D721Med (cell line): Measurements from ENCODE around the gene SCLT1.

ENCODE experiments used
- DNase-seq: peaks from one replicate; pipeline ENCODE4 v3.0.0; 2011; ENCODE audit warnings: low spot score; ENCODE audit not compliant: insufficient read length
- FAIRE-seq: peaks from 2 replicates; lab custom pipeline; 2011; peaks lifted over from hg19 to GRCh38; lab: Jason Lieb, UNC
- TF ChIP-seq, protein P1 (sequence below): IDR thresholded peaks from 2 replicates; pipeline ENCODE4 v1.5.1; 2012; ENCODE audit warnings: mild to moderate bottlenecking, control low read depth; ENCODE audit not compliant: insufficient read depth; ENCODE audit errors: missing control alignments

Gene SCLT1

DNA sequence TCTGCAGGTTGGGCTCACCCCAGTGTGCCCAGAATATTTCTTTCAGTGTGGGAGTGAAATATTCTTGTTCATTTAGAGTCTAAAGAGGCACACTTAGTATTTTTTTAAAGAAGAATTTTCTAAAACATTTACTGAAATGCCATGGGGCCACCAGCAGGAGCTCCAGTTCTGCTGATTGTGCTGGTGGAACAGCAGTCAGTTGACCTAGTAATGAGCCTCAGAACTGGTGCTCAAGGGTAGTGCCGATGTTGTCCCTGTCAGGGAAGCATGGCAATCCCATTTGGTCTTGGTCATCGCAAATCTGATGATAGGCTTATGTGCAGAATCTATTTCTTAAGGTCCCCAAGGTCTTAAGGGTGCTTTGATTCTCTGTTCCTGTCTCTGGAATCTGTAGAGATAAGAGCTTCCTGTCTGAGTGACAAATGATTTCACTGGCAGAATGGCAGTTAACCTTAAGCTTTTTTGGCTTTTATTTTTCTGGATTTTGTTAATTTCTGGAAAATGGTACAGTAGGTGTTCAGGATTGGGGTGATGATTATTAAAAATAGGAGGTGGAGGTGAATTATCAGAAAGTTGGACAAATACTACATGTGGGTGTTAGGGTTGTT, 252.5 kb downstream of the SCLT1 start:
- DNase-seq = no peak
- FAIRE-seq = no peak
- TF ChIP-seq, protein P1, sequence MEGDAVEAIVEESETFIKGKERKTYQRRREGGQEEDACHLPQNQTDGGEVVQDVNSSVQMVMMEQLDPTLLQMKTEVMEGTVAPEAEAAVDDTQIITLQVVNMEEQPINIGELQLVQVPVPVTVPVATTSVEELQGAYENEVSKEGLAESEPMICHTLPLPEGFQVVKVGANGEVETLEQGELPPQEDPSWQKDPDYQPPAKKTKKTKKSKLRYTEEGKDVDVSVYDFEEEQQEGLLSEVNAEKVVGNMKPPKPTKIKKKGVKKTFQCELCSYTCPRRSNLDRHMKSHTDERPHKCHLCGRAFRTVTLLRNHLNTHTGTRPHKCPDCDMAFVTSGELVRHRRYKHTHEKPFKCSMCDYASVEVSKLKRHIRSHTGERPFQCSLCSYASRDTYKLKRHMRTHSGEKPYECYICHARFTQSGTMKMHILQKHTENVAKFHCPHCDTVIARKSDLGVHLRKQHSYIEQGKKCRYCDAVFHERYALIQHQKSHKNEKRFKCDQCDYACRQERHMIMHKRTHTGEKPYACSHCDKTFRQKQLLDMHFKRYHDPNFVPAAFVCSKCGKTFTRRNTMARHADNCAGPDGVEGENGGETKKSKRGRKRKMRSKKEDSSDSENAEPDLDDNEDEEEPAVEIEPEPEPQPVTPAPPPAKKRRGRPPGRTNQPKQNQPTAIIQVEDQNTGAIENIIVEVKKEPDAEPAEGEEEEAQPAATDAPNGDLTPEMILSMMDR = no peak

- FAIRE-seq (peak; percentile 48), DNase-seq (no peak)
- TF ChIP-seq, protein P1 = no peak
These were observed 255.7 kb downstream of the SCLT1 start for GRCh38 chr4:128837679-128838078.

GRCh38 chr4:128837198-128837597, 256.1 kb downstream of the SCLT1 start:
- FAIRE-seq = no peak
- TF ChIP-seq, protein P1 = no peak

DNA sequence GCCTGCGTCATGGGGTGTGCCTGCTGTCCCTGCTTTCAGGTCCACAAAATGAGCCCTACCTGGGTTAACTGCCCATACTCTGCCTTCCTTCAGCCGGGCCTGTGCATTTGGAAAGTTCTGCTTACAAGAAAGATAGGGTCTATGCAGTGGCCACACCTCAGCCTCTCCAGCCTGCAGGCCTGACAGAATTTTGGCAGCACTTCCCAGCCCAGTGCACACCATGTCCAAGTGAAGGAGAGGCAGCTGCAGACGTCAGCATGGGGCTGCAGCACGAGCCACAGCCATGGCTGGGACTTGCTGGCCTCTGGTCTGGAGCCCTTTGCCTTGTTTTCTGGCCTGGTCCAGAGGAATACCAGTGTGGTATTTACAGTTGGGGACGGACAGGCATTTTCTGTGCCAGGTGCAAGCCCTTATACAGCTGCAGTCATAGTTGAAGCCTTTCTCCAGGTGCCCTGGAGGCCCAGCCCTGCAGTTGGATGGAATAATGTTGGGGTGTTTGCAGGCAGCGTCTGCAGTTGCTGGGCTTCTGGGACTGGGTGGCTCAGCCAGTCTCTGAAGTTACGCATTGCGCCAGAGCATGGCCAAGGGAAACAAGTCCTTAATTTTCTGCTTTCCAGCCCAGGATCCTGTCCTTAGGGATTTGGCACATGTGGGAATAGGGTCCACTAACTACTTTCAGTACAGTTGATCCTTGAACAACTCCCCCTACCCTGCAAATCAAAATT, 257.7 kb downstream of the SCLT1 start:
- no peak for FAIRE-seq
- TF ChIP-seq, protein P1 = no peak
- no peak for DNase-seq

More at GRCh38 chr4:128837198-128837597, 256.1 kb downstream of the SCLT1 start:
- no peak for DNase-seq
